ENCODE measurements around the gene ANXA8. TPM values are rescaled to one million over a fixed set of nuclear protein-coding genes. Genes with fewer than 3 reads are reported as not detected.

Gene ANXA8
- total RNA-seq, 1 donor from 2014 or later: not detected

- no peaks in the 10 kb centered on the region for H3K36me3 Mint-ChIP-seq (ENCODE audit: low read depth)
- H3K4me1 Mint-ChIP-seq: no peaks in the 10 kb centered on the region
- no peak overlapping the region for H3K27ac Mint-ChIP-seq
- no peak overlapping the region for H3K4me3 Mint-ChIP-seq
- H3K27me3 Mint-ChIP-seq: no peaks in the 10 kb centered on the region
- intact Hi-C loops (cut with micrococcal nuclease): no loop called here
- DNase-seq: no peak
- H3K9me3 Mint-ChIP-seq: no peaks in the 10 kb centered on the region
Measured at GRCh38 chr10:47419421-47419820, 64.5 kb downstream of the ANXA8 start.

GRCh38 chr10:47418966-47419365 lies 64.9 kb downstream of the ANXA8 start:
- H3K4me1 Mint-ChIP-seq: no peaks in the 10 kb centered on the region
- intact Hi-C loops (cut with micrococcal nuclease): no loop called here
- no peaks in the 10 kb centered on the region for H3K27me3 Mint-ChIP-seq
- H3K36me3 Mint-ChIP-seq (ENCODE audit: low read depth): no peaks in the 10 kb centered on the region
- DNase-seq: no peak
- no peaks in the 10 kb centered on the region for H3K9me3 Mint-ChIP-seq
- H3K4me3 Mint-ChIP-seq: no peak overlapping the region
- no peak overlapping the region for H3K27ac Mint-ChIP-seq

- H3K4me1 Mint-ChIP-seq: no peaks in the 10 kb centered on the region
Measured at GRCh38 chr10:47418321-47418720, 65.6 kb downstream of the ANXA8 start.

More at GRCh38 chr10:47418321-47418720, 65.6 kb downstream of the ANXA8 start:
- DNase-seq: no peak
- no peaks in the 10 kb centered on the region for H3K27me3 Mint-ChIP-seq
- no peak overlapping the region for H3K27ac Mint-ChIP-seq
- intact Hi-C loops (cut with micrococcal nuclease): no loop called here
- no peaks in the 10 kb centered on the region for H3K9me3 Mint-ChIP-seq
- no peaks in the 10 kb centered on the region for H3K36me3 Mint-ChIP-seq (ENCODE audit: low read depth)
- H3K4me3 Mint-ChIP-seq: no peak overlapping the region

Other genes starting within 250 kb of the ANXA8 start
- 0.49 and 0.59 TPM in 2 replicates for gene GDF10, start 183.9 kb downstream of the ANXA8 start, total RNA-seq
- not detected in 2 replicates for gene GDF2, start 161.7 kb downstream of the ANXA8 start, total RNA-seq
- not detected in 2 replicates for gene RBP3, start 135.8 kb downstream of the ANXA8 start, total RNA-seq
- 0.07 TPM in 1 of 2 replicates, not detected in the other for gene ZNF488, start 99.8 kb downstream of the ANXA8 start, total RNA-seq
- not detected in 2 replicates for gene FAM25G, start 7.6 kb upstream of the ANXA8 start, total RNA-seq
- gene AGAP9, start 39.5 kb upstream of the ANXA8 start, total RNA-seq: 8.6 and 9.8 TPM in 2 replicates